ELF-1 (cell line): ENCODE results near the gene MAP7.
"Not testable (repeated sequence)": the region's sequence is repeated elsewhere in the genome, so short reads cannot be mapped to it uniquely, and the experiment has no call there.

Experiments used
- DNase-seq: peaks from one replicate; pipeline ENCODE4 v3.0.0-alpha.2; 2016; ENCODE audit warnings: low read depth, low spot score

Gene MAP7

DNA sequence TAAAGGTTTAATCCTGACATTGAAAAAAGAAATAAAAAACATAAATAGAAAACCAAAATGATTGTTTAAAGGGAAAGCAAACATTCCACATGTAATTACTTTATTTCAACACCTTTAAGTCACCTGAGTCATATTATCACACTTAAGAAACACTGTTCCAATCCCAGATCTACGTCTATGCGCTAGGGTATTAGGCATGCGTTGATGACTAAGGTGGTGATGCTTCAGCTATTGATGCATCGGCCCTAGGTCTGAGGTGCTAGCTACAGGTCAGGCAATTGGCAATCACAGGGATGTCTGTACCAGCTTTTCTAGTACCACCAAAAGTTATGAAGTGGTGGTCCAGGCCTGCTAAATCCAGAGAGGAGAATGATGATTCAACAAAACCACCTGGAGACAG lies 162.9 kb downstream of the MAP7 start:
- no peak for DNase-seq

DNA sequence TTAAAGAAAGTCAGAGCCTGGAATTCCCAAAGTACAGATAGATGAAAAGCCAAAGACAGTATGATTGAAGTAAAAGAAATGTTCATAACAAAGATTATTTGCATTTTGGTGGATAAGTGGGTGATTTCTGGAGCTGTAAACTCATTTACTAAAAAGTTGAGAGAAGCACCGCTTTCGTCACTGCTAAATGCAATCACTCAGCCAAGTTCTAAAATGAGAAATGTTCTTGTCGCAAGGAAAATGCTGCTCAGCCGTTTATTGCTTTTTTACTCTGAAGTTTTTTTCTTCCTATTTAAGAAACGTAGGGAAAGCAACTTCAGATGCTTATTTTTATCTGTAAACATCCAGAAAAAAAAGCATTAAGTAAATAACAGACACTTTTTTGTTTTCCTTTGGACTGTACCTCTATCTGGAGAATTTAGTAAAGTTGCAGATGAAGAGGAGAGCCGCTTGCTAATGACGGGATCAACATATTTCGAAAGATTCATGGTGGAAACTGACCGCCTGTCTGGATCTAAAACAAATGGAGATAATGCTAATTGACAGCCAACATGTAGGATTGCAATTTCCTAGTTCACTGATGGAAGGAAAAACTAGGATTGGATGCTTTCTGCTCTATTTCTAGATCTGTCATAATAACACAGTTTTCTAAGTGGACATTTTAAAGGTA lies 166.8 kb downstream of the MAP7 start:
- DNase-seq = no peak

DNA sequence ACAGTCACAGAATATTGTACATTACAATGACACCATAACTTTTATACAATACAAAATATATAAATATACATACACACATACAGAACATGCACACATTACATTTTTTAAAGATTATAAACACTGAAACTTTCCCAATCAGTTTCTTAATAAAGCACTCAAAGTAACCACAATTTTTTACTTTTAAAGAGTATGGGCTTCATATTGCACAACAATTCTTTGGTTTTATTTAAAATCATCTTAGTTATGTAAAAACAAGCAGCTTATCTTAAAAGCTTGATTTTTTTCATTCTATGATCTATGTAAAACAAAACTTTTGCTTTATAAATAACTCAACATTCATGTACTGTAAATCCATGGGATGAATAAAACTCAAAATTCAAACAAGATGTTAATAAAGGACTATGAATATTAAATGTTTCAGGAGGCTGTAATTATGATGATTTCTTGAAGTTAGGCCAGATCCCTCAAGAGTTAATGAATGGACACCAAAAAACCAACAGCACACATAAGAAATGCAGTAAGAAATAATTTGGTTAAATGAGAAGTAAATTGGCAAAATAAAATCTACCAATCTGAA lies 167.5 kb downstream of the MAP7 start:
- no peak for DNase-seq

DNA sequence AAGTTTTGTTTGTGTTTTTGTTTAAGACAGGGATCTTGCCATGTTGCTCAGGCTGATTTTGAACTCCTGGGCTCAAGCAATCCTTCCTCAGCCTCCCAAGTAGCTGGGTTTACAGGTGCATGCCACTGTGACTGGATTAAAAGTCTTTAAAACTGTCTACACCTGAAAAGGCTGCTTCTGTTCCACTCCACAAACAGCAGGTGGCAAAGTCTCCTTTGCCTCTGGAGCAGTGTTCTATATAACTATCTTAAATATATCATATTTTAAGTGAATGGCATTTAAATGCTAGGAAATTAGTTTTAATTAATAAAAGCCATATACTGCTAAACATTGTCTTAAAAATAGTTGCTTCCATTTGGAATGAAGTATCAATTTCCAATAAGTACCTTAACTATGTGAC lies 171.3 kb downstream of the MAP7 start:
- DNase-seq = no peak

DNA sequence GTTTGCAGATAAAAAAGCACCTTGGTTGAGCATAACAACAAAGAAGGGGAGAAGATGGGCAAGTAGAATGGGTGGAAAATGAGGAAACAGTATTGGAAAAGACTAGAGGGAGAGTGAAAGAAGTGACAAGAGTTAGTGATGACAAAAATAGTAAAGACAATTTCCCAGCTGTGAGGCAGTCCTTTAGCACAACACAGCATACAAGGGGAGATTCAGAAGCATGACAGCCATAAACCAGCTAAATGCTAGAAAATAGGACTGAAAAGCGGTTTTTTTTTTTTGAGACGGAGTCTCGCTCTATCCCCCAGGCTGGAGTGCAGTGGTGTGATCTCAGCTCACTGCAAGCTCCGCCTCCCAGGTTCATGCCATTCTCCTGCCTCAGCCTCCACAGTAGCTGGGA lies 174.4 kb downstream of the MAP7 start:
- not testable (repeated sequence) for DNase-seq

DNA sequence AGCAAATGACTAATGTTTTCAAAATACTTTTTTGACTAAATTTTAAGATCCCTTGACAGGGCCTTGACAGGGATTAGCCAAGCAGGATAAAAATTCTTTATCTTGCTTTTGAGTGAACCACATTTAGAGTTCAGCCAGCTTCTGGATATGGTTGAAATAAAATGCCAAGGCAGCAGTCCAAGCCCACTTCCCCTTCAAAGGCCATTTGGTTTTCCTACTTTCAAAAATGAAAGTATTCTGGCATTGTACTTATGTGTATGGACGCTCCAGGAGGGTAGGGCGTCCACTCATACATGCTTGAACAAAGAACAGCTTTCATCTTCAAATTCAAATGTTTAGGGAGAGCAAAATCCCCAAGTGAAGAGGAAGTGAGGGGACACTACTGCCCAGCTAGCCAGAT lies 178.3 kb downstream of the MAP7 start:
- no peak for DNase-seq

DNA sequence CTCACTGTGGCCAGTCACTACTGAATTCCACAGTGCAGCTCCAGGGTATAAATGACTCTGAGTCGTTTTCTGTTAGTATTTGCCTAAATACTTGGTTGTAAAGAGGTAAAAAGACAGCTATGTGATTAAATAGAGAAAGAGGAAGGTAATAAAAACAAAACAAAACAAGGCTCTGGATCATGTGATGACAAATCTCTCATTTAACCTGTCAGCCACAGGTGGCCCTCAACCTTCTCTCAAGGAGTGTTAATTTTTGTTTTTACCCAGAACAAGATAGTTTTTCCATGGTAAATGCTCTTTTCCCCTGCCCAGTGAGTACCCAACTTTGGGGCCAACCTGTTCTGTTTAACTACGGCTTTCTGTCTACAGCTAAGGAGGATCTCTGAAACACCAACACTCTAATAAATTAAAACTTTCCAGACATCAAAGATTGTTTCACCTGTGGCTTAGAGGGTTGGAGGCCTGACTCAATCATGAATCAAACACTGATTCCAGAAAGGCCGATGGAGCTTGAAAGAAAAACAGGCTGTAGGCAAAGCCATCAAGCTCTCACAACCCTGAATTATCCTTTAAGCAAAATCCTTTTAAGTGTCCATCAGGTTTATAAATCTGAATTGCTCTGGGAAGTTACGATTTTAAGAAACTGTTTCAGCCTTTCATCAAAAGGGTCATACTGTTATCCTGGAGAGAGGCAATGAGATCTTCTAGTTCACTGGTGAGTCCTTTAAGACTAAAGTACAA lies 179.1 kb downstream of the MAP7 start:
- DNase-seq = no peak

DNA sequence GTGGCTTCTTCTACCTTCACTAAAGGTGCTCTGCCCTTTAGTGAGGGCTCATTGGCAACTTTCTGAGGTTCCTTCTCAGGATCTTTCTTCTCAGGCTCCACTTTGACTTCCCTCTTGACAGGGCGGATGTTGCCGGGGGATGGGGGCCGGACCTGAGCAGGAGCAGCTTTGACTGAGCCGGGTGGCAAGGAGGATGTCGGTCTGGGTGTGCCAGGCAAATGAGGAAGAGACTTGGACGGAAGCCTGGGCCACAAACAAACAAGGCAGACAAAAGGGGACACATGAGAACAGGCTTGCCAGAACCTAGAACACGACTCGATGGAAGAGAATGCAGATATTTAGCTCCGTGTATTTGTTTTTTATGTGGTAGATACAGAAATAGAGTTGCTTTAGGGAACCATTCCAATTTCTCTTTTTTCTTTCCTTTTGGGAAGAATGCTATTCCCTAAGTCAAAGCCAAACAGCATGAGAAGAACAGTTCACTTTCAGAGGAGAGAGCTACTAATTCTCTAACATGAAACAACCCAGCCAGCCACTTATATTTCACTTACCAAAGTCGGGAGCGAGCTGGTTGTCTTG lies 184.4 kb downstream of the MAP7 start:
- DNase-seq = no peak

DNA sequence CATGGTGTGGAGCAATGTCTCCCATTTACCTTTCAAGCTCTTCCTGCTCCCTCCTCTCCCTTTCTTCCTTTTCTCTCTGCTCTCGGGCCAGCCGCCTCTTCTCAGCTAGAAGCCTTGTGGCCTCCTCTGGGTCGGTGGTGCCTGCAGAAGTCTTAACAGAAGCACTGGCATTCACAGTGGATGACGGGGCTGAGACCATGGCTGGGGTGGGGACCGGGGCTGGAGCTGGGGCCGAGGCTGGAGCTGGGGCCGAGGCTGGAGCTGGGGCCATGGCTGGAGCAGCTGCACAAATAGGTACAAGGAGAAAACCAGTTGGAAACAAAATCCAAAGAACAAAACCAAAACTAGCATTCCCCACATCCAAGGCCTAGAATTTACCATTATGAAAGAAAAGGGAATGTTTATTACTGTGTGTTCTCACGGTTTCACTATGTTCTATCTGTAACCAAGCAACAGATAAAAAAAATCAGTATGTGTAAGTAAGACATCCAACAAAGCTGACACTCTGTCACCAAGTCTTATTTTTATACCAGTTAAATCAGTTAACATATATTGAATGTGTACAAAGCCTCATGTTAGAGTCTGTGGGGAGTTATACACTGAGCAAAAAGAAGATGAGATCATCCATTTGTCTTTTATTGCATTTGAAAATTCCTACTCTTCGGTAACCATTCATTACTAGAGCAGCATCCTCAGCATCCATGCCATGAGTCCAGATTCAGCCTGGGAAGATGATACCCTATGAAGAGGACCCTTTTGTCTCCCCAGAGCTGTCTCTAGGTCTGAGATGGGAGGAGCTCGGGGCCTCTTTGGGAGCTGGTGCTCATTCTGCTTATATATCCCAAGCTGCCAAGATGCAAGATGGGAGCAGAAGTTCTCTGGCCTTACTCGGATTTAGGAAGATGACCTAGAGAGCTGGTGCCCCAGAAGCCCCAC lies 187.5 kb downstream of the MAP7 start:
- no peak for DNase-seq

DNA sequence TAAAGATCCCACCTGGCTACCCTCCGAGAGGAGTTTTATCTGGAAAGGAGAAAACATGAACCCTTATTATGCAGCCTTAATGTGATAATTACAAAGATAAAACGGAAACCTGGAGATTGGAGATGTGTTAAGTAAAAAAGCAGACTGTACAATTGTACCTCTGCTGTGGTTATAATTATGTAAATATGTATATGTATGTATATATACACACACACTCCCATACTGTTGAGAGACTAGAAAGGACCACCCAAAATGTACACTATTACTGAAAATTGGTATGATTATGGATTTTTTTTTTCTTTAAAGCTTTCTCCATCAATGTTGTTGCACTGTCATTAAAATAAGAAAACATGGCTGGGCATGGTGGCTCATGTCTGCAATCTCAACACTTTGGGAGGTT lies 188.4 kb downstream of the MAP7 start:
- DNase-seq = no peak

DNA sequence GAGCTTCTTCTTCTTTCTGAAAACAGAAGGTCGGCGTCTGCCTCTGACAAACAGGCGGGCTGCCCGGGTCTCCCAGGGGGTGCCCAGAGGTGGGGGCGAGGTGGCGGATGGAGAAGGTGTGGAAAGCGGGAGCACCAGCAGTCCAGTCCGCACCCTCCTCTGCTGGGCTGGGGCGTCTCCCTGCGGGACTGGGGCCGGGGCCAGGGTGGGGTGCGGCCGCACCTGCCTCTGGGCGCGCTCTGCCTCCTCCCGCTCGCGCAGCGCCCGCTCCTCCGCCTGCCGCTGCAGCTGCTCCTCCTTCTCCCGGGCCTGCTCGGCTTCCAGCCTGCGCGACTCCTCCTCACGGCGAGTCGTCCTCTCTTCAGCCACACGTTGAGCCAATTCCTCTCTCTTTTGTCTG lies 189.4 kb downstream of the MAP7 start:
- peak; percentile 34 for DNase-seq

DNA sequence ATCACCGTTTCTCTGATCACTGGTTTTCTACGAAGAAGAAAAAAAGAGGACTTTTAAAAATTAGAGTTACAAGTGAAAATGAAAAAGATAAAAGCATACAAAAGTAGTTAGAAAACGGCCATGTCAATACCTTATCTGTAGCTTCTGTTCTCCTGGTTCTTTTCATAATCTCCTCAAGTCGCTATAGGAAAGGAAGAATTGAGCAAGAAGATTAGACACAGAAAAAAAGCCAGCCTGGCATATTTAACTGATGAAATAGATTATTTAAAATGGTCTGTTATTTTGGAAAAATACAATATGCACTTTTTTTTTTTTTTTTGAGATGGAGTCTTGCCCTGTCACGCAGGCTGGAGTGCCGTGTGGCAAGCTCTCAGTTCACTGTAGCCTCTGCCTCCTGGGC lies 190.4 kb downstream of the MAP7 start:
- no peak for DNase-seq

DNA sequence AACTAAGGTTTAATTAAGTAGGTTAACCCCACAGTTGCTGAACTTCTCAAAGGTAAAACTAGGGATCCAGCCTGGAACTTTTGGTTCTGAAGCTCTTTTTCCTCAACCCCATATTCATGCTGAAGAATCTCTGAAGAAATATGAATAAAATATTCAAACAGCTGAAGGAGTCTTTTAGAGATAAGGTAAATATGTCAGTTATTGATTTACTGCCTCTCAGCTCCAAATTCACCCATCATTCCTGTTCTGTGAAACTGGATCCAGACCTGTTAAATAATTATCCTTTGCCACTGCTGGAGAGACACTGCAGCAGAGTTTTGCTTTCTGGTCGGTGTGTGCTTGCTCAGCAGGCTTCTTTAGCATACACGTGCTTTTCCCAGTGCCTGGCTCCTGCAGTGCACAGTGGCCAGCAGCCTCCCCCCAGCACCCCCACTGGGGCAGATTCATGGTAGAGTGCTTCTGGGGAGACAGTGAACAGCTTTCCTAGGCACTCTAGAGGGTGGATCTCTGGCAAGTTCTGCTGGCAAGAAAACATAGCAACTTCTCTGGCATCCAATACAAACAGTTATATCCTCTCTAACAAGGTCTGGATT lies 198.6 kb downstream of the MAP7 start:
- DNase-seq = peak; percentile 24

DNA sequence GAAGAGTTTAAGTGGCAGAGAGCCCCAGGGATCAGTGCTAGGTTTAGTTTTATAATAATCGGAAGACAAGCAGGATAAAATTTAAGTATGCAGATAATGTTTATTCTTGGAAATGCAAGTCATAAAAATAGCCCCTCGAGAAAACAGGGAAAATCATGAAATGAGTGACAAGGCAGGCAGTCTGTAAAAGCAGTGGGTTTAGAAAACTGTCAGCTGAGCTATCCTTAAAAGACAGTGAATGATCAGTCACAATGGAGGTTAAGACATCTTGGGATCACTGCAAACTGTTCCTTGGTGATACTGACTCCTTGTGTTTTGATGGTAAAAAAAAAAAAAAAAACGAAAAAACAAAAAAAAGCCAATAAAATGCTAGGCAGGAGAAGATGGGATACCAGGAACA lies 199.3 kb downstream of the MAP7 start:
- no peak for DNase-seq

DNA sequence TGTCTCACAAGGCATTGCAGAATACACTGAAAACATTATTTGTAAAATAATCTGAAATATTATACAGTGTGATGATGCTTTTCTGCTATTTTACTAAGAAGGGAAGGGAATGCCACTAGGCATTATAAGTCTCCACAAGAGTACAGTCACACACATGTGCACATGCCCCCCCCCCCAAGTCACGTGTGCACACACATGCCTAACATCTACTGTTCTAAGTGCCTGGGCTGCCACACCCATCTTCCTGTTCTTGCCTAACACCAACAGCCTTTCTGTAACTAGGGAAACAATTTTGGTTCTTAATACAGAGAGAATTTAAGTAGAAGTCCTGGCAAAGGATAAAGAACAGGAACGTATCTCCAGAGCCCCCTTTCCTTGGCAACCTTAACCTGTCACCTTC lies 202.4 kb downstream of the MAP7 start:
- DNase-seq = no peak

DNA sequence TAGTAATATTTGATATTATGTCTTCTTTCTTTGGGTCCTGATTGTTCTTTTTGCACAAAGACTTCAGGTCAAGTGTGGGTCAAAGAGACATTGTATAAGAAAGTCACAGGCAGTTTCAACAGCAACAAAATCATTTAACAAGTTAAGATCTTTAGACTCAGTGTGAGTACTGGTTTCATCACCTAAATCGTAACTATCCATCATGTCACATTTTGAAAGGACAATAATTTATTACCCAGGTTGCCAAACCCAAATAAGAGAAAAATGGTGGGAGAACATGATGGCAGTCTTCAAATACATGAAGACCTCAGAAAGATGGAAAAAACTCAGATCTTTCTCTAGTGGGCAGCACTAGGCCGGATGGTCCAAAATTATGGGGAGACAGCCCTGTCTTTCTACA lies 205.1 kb downstream of the MAP7 start:
- DNase-seq = no peak

DNA sequence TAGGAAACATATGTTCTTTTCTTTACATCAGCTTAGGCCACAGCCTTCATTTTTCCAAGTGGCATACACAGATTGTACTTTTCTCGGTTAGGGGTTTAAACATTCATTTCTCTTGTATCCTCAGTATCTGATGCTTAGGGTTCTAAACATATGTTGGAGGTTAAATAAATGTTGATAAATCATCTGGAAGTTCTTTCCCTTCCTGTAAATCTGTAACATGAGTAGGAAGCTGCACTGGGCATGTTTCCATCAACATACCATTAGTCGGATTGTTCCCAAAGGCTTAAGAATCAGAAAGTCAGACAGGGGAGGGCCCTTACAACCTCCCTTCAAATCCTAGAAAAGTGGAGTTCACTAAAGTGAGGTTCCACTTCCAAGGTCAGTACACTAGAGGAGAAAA lies 205.8 kb downstream of the MAP7 start:
- DNase-seq = no peak

DNA sequence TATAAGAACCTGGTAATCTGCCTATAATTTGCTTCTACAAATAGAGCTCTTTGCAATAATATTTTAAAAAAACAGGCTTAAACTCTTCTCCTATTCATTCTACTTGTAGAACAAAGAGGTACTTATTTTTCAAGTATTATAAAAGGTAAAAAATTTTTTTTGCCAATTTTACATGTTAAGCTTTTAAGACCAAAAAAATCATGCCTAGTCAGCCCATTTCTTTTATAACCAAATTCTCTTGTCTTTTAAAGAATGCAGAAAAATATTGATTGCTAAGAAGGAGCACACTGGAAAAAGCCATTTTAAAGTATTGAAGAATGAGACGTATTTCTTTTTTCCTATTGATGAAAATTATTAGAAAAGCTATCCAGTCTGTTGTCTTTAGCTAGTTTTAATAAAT lies 206.5 kb downstream of the MAP7 start:
- DNase-seq = no peak

DNA sequence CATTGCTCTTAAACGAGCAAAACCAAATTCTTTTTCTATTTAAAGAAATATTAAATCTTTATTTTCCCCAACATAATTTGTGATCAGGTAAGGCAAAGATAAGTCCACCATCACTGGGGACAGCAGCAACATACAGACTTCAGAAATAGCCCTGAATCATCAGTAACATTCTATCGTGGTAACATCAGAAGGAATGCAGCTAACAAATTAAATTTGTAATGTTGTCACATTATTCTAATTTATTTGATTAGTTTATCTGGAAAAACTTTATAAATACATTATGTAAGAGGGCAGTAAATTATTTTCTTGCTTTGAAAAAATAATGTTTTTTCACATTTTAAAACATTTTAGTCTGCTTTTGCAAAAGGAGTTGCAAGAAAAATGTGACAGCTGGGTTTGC lies 206.9 kb downstream of the MAP7 start:
- DNase-seq = no peak

DNA sequence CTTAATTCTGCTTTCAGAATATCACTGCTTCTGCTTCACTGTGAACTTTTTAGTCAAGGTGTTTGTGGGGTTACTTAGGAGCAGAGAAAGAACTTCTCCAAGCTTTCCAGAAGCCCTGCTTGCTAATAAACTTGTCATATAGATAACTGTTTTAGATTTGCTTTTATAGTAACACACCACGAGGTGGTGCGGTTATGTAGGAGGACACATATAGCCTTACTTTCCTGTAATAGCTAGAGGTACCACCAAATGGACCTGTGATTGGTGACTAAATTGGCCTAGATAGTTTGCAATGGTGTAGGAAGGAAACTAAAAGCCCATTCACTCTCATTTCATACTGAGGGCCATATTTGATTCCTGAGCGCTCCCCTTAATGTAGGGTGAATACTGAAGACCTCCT lies 208.3 kb downstream of the MAP7 start:
- no peak for DNase-seq

DNA sequence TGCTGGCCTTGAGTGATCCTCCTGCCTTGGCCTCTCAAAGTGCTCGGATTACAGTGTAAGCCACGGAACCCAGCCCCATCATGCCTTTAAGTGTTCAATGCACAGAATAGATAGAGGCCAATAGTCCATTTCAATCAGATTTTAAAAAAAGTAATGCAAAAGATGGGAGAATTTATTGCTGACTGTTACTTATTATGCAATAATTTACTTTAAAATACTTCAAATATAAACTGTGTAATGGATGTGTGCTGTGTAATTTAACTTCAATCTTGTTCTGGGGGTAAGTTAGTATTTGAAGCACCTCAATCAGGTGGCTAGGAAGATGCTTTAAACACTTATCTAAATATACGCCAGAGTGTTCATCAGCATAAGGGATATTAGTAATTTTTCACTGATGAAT lies 208.9 kb downstream of the MAP7 start:
- DNase-seq = no peak
